ENCODE measurements around the gene YPEL3. TPM values are rescaled to one million over a fixed set of nuclear protein-coding genes. Genes with fewer than 3 reads are reported as not detected.
A peak's percentile ranks its signal among the peaks of the same experiment; 100 is the strongest.
"Not testable (repeated sequence)": the region's sequence is repeated elsewhere in the genome, so short reads cannot be mapped to it uniquely, and the experiment has no call there.

Gene YPEL3
- total RNA-seq, 1 experiment from 2014 or later = 13.2 TPM

DNA sequence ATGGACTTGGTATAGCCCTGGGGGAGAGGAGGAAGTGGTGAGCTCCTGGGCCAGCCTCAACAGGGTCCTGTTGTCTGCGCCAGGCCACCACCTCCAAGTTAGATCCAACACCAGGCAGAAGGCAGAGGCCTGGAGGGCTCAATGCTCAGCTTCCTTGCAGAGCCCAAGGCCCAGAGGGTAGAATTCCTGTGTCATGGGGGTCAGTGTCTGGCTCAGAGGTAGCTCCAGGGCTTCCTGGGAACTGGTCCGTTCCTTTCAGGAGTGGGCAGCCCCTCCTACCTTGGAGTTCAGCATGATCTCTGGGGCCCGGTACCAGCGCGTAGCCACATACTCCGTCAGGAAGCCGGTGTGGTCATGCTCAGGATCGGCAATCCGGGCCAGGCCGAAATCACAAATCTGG is 21.8 kb upstream of the YPEL3 start:
- DNase-seq (ENCODE audit: low read depth) = no peak

DNA sequence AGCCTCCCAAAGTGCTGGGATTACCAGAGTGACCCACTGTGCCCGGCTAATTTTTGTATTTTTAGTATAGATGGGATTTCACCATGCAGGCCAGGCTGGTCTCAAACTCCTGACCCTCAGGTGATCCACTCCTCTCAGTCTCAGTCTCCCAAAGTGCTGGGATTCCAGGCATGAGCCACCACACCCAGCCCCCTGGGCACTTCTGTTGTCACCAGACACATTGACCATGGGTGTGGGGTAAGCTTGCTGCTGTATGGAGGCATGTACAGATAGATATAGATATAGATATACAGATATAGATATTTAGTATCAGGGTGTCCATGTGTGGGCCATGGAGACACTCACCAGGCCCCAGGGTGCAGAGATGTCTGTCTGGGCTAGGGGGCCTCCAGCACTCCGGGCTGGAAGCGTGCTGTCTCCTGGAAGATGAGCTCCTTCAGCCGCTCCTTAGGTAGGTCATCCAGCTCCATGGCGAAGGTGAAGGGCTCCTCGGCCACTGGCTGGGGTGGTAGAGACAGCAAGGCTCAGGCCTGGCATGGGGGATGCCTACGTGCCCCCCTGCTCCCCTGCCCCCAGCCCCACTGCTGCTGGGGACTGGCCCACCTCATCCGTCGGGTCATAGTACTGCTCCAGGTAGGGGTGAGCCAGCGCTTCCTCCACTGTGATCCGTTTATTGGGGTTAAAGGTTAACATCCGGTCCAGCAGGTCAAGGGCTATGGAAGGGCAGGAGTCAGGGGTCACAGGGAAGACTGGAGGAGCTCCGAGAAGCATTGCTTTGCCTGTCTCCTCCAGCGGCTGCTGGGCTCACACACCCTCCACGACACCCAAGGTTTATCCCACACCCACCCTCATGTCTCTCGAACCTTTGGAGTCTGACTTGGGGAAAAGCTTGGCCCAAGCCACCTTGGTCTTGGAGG is 20.5 kb upstream of the YPEL3 start:
- no peak for DNase-seq (ENCODE audit: low read depth)

DNA sequence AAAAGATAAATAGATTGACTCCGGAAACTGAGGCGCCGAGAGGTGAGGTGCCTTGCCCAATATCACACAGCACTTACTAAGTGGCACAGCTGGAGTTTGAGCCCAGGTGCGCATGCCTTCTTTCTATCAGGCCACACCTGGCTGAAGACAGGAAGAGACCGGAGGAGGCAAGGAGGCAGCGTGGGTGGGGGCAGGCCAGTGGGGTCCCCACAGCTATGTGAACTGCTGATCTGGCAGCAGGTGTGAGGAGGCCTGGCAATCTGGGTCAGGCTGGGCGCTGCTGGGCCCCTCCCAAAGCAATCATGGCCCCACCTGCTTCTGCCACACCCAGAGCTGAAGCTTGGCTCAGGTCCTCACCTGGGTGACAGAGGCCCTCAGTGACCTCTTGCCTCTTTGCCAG is 19.2 kb upstream of the YPEL3 start:
- no peak for DNase-seq (ENCODE audit: low read depth)

DNA sequence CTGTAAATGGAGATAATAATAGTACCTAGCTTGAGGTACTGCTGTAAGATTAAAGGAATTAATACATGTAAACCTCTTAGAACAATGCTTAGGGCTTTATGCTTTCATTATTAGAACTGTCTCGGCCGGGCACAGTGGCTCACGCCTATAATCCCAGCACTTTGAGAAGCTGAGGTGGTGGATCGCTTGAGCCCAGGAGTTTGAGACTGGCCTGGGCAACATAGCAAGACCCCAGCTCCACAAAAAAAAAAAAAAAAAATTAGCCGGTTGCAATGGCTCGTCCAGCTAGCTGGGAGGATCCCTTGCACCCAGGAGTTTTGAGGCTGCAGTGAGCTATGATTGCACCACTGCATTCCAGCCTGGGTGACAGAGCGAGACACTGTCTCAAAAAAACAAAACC is 18.8 kb upstream of the YPEL3 start:
- not testable (repeated sequence) for DNase-seq (ENCODE audit: low read depth)

DNA sequence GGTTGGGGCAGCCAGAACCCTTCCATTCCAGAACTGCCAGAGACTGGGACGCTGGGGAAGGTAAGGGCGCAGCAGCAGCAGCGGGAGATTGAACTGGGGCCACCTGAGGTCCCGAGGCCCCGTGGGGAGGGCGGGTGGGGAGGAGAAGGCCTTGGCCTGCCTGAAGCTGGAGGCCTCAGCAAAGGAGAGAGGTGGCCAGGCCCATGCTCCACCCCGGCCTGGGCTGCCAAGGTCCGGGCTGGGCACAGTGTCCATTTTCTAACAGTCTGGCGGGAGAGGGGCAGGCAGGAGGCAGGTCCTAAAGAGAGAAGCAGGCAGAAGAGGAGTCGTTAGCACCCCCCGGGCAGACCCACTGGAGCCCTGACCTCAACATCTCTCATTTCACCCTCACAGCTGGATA is 18.4 kb upstream of the YPEL3 start:
- no peak for DNase-seq (ENCODE audit: low read depth)

DNA sequence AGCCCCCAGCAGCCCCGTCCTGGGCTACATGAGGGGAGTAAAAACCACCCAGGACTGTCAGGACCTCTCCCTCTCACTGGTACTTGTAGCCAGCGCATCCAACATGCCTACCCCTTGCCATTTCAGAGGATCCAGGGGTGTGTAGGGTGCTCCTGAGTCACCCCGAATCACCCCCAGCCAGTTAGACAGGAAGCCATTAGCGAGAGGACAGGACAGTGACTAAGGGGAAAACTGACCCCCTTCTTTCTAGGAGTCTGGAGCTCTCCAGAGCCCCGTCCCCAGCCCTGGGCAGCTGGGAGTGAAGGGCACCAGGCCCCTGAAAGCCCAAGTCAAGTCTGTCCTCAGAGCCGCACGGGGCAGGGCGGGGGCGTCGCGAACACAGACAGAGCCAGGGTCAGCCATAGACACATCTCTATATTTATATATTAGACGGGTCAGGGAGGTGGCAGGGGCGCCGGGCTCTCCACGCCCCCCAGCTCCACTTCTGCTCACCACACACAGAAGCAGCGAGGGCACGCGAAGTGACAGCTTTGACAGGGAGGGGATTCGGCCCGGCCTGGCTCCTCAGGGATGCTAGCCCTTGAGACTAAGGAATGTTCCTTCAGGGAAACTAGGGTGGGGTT is 17.8 kb upstream of the YPEL3 start:
- DNase-seq (ENCODE audit: low read depth) = no peak

DNA sequence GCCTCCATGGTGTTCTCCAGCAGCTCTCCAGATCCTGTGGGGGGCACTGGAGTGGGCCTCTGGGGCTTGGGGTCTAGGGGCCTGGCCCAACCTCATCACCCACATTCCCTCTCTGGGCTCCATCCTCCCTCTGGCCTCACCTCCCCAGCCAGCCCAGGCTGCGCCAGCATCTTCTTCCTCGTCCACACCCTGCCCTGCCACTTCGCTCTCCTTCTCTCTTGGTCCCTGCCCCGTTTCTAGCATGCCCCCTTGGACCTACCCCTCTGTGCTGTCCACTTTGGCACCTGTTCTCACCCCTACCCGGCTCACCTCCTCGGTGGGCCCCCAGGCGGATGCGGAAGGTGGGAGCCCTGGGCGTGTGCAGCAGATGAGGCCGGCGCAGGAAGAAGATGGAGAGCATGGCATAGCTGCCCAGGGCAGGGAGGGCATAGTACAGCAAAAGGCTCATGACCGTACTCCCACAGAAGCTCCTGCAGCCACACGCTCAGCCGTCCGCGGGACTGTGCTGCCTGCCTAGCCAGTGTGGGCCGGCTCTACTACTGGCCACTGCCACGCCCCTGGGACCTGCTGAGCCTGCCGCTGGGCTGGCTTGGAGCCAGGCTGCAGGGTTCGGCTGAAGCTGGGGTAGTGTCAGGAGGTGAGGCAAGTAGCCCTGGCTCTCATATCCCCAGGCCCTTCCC is 17.2 kb upstream of the YPEL3 start, which contains the start of gene GDPD3:
Gene GDPD3 (minus strand): TSS at position 507 of the 680 bp plus-strand sequence. CDS start 59 bp downstream, at position 448.
- DNase-seq (ENCODE audit: low read depth) = peak; percentile 10

DNA sequence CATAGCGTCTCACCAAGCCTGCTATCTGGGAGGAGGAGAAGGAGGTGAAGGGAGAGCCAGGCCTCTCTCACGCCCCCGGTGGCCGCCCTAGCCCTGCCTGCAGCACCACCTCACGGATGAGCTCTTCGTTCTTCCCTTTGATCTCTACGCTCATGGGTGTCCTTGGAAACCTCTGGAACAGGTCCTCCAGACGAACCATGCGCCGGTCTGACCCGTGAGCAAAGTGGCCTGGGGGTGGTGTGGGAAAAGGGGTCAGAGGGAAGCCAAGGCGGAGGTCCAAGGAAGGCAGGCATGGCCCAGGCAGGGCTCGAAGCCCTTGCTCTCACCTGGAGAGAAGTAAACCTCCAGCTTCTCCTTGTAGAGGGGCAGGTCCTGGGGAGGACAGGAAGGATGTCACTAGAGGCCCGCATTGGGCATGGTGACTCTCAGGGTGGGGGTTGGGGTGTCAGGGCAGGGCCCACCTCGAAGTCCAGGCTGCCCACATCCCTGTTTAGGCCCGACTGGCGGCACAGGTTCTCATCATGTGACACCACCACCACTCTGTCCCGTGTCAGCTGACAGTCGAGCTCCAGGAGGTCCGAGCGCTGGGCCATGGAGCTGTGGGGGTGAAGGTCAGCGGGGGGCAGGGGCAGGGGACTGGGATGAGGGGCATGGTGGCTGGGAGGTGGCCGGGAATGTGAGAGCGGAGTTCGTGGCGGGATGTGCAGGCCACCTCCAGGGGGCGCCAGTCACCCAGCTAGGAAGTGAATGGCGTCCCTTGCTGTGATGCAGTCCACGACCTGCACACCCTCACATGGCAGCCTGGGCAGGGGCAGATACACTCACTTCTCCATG is 16.4 kb upstream of the YPEL3 start:
- DNase-seq (ENCODE audit: low read depth) = peak; percentile 32

DNA sequence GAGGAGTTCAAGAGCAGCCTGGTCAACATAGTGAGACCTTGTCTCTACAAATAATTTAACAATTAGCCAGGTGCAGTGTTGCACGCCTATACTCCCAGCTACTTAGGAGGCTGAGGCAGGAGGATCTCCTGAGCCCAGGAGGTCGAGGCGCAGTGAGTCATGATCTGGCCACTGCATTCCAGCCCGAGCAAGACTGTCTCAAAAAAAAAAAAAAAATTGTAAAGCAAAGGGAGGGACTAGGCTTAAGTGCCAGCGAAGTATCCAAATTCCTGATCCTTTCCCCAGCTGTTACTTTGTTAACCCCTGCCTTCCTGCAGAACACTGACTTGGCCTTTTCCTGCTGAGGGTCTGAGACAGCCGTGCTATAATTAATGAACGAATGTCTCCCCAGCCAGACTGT is 14.6 kb upstream of the YPEL3 start:
- DNase-seq (ENCODE audit: low read depth) = no peak

DNA sequence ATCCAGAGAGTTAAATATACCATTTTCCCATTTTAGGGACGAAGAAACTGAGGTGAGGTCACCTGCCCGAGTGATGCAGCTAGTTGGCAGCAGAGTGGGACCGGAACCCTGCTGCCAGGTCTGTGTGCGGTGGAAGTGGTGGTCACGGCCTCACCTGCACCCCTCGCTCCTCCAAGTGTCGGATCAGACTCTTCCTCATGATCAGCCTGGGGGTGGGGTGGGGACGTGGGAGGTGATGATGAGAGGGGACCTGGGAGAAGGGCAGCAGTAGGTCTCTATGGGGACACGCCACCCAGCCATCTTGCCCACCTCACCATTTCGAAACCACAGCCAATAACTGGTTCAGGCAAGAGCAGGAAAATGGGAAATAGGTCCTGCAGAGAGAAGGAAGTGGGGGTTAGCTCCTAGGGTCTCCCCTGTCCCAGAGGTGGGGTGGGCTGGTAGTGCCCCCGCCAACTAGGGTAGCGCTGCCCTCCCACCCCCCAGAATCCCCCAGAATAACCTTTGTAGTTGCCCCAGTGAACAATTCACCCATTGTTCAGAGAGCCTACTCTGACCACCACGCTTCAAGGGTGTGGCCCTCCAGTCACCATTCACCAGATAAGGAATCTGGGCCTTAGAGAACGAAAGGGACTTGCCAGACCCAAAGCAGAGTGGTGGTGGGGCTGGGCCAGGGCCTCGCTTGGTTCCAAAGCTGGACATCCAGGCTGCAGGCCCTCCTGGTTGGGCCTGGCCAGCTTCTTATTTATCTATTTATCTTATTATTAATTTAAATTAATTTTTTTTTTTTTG is 12.2 kb upstream of the YPEL3 start:
- DNase-seq (ENCODE audit: low read depth) = no peak

DNA sequence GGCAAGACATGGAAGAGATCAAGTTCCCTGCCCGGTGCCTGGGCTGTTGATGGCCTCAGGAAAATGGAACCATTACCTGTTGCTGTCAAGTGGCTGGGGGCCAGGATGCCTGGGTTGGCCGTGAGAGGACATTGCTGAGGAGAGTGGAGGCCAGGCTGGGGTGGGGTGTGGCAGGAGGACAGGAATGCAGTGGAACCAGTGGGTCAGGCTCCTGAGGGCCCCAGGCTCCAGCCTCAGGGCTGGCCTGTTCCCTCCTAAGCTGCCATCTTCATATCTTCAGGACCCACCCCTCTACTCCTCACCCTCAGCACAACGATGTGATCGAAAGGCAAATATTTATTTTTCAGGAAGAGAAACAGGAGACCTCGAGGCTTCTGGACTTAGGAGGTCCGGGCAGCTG is 8.5 kb upstream of the YPEL3 start:
- DNase-seq (ENCODE audit: low read depth) = no peak

DNA sequence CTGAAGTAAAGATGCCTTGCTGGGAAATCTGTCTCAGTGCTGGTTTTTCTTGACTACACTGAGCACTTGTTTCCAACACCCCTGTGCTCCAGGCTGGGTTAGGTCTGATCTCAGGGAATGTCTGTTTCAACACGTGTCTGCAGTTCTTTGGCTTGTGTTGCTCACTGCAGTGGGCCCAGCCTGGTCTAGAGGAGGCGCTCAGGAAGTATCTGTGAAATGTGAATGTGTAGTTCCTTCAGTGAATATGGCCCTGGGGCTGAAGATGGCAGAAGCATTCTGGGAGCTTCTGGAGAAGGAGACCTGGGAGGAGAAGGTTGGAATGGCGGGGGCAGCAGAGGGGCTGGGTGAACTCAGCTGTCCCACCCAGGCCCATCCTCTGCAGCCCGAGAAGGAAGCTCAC is 8.1 kb upstream of the YPEL3 start:
- DNase-seq (ENCODE audit: low read depth) = no peak

DNA sequence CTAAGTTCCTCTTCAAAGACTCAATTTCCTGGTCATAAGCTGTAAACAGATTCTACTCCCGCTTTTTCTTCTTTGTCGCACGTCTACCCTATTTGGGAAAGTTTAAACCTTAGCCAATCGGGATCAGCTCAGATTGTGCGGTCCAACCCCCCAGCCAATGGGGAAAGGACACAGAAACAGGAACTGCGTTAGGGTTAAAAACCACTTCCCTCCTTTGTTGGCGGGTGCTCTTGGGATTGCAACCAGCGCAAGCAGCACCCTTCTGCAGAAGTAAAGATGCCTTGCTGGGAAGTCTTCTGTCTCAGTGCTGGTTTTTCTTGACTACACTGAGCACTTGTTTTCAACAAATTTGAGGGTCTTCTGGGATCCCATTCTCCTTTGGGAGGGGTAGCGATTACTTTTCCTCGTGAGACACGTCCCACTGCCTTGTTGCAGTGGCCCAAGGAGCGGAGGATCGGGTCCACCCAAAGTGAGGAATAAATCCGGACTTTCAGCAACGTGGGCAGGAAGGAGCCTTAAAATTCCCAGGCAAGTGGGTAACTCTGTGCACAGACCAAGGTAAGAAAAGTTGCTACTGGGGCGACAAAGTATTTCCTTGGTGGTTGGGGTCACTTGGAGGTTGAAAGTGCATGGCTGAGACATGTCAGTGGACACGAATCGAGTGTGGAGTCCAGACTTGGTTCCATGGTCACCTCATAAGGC is 1.0 kb upstream of the YPEL3 start:
- no peak for DNase-seq (ENCODE audit: low read depth)

DNA sequence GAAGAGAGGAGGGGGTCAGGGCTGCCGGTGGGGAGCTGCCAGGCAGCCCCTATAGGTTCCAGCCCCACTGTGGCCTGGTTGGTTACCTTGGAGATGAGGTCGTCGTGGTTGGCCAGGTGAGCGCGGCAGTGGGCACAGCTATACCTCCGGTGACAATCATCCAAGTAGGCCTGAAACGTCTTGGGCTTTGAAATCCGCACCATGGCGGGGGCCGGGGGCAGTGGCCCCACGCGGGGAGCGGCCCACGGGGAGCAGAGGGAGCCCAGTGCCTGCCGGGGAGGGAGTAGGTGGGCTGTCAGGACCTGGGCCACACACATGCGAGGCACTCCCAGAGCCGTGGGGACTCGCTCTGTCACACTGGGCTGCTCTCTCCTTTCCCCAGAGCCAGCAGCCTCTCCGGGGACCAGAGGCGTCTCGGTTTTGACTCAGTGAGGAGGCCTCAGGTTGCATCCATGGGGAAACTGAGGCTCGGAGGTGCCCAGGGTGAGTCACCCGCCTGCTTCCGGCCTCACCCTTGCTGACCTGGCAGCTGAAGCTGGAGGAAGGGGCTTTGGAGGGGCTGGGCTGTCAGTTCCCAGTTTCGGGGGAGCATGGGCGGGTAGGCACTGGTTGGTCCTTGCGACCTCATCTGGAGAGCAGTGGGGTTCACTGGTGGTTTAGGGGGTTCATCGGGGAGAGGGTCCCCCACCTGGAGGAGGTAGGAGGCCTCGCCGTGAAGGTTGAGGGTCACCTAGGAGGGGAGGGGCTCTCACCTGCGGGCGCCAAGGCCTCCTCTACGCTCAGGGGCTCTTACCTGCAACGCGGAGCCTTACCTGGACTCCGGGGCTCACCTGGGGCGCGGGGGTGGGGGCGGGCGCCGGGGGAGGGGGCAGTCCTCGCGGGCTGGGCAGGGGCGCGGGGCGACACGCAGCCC is 591 bp downstream of the YPEL3 start:
- no peak for DNase-seq (ENCODE audit: low read depth)

DNA sequence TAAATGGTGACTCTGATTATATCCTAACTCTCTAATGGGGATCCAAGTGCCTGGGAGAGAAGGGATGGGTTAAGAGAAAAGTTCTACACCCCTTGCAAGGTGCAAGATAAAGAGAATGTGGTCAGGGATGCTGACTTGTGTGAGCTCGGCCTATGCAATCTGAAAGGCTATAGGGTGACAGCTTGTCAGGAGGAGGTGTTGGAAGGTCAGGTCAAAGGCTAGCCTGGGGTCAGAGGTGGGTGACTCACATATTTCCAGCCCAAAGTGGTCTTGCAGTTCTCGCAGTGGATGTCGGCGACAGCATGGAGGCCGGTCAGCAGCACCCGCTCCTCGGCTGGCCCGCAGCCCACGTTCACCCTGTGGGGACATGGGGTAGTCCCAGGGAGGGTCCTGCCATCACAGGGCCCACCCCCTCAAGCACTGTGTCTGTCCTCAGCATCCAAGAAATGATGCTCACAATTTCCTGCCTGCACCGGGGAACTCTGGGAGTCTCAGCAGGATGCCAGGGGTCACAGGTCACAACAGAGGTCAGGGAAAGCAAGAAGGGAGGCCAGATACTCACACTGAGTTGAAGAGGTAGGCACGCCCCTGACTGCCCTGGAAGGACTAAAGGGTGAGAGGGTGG is 1.4 kb downstream of the YPEL3 start:
- DNase-seq (ENCODE audit: low read depth) = no peak

DNA sequence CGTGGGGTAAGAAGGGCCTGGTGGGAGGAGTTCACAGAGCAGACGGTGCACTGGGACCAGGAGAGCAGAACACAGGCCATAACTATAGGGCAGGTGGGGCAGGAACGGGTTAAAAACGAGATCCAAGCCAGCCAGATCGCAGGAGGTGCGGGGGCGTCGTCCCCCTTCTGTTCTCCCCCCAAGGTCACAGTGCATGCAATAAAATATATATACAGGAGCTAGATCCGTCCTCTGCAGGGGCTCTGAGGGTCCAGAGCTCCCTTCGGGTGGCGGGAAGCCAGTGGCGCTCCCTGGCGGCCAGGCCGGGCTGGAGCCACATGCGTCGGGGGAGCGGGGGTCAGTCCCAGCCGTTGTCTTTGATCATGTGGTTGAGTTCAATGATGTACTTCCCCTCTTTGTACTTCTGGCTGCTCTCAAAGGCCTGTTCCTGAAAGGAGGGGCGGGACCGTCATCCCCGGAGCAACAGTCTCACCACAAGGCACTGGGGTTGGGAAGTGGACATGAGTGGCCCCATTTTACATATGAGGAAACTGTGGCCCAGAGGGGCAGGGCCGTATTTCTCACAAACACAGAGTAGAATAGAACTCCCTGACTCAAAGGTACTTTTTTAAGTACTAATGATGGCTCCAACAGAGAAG is 3.5 kb downstream of the YPEL3 start:
- peak; percentile 75 for DNase-seq (ENCODE audit: low read depth)

DNA sequence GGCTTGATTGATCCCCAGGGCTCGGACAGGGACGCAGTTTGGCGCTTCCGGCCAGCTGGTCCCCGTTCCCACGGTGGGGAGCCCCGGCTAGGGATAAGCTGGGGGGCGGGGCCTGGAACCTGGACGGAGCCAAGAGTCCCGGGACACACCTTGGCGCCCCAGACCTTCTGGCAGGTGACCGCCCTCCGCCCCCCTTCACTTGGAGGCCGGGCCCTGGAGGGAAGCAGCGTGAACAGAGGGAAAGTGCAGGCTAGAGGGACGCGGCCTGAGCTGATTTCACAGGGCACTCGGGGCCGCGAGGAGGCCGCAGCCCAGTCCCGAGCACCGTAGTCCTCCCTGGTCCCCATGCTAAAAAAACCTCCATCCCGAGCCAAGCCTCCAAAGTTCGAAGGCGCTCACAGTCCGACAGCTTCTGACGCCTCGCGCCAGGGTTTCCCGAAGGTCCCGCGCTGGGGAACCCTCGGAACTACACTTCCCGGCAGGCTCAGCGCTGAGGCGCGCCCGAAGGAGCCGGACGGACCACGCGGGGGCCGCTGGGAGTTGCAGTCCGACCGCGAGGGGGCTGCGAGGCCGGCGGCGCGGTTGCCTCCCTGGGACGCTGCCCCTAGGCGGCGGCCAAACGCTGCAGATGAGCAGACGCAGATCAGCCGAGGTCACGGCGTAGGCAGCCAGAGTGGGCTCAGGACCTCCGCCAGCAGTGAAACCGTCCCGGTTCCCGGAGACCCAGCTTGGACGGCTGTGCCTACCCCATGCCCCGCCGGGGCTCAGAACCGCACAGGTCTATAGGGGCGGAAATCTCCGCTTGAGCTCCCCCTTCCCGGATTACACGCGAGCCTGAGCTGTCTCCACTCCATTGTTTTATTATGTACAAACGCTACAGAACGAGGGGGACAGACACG is 4.3 kb downstream of the YPEL3 start, which contains the start of gene TBX6:
Gene TBX6 (minus strand): TSS at position 451 of the 899 bp plus-strand sequence. CDS start 731 bp downstream, outside the sequence.
- DNase-seq (ENCODE audit: low read depth) = peak; percentile 87

All from RPMI7951 (cell line).